Astrocyte of the cerebellum (primary cell): ENCODE data around the gene ZCCHC24.

Source experiments
- DNase-seq: peaks from one replicate; pipeline ENCODE4 v3.0.0-alpha.2; 2011; ENCODE audit warnings: low read depth
- H3K4me3 ChIP-seq: 2 replicates; pipeline ENCODE4 v1.5.1; 2011; ENCODE audit warnings: mild to moderate bottlenecking, low read depth, low read length, moderate library complexity
- CTCF ChIP-seq: IDR thresholded peaks from 2 replicates; pipeline ENCODE4 v1.5.1; 2012; ENCODE audit warnings: low read length, low read depth, moderate library complexity, mild to moderate bottlenecking; ENCODE audit errors: missing control alignments
- in situ Hi-C: cut with HindIII; loops from 2 replicates; pipeline ENCODE4 v1.10.0; 2017; ENCODE audit warnings: low sequenced_read_pairs

The ZCCHC24 gene

GRCh38 chr10:79444199-79445119 is 965 bp downstream of the ZCCHC24 start:
- peak overlapping the region; percentile 89 for H3K4me3 ChIP-seq
- in situ Hi-C loops = no loop called here
- no peak for DNase-seq
- TF ChIP-seq CTCF = no peak

DNA sequence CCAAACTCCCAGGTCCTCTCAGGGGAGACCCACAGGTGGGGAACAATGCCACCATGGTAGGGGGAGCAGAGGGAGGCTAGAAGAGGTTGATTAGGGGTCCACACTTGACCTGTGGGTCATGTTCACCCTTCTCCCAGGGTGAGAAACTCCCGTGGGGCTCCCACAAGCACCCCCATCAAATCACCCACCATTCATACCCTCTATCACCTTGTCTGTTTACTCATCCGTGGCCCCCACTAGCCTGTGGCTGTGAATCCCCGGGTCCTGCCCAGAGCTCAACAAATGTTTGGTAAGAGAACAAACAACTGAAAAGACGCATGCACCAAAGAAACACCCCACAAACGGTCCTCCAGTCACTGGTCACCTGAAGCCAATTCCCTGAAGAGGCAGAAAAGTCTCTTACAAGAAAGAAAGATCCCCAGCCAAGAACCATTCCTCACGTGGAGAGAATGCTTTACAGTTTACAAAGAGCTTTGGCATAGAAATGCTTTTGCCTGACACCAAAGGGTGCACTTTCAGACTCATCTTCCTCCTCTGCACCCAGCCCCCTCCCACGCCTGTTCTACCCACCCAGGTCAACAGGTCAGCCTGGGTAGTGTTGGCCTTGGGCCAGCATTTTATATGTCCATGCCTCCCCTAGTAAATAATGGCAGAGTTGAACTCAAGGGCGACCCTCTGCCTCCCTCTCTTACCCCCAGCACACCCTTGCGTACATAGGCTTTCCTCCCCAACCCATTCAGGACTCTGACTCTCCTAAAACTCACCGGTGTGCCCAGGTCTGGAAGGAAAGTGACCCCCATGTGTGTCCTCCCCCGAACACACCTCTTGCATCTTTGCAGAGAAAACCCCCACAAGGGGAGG is 1.9 kb downstream of the ZCCHC24 start:
- H3K4me3 ChIP-seq = peak overlapping the region; percentile 89
- in situ Hi-C loops = no loop called here
- no peak for TF ChIP-seq CTCF
- no peak for DNase-seq

DNA sequence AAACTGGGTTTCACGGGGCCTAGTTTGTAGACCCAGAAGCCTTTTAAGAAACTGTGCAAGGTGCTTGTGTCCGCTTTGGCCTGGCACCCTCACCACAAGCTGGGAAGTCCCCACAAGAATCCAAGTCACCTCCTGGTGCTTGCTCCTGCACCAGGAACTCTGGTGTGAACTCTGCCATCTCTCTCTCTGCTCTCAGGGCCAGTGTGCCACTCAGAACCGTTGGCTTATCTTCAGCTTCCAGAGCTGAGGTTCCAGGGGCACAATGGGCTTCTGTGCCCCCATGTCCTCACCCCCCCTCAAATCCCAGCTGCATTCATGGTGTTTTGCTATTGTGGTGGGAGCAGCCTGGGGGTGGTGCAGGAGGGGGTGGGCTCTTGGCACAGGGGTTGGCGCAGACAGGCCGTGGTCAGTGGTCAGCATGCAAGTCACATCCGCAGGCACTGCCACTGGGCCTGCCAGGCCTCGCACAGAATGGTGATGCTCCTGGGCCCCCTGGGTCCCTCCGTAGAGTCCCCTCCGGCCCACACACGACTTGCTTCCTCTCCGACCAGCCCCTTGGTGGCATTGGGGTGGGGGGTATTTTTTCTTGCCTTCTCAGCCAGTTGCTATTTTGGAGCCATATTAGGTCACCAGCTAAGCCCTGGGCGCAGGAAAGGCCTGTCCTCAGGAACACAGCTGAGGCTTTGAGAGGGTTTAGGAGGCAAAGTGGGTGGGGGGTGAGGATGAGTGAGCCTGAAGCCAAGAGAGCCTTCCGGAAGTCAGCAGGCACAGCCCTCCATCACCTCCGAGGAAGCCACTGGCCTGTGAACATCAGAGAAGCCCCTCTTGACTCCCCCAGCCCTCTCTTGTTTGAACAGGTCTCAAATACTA is 3.0 kb downstream of the ZCCHC24 start:
- H3K4me3 ChIP-seq = peak overlapping the region; percentile 89
- DNase-seq = no peak
- in situ Hi-C loops = no loop called here
- no peak for TF ChIP-seq CTCF

DNA sequence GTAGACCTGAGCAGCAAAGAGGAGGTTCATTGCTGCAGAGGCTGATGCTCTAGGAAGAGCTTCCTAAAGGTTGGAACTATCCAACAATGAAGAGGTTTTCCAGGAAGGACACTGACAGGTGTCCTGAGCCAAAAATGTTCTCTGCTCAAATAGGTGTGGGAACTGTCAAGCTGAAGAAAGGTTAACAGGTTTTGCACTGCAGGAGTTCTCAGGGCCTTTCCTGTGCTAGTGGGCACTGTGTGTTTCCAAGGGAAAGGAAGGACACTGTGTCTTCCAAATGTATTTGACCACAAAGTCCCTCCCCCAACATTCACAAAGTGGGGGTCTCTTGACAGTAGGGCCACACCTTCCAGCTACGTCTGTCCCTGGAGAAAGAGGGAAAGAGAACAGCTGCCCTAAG is 4.0 kb downstream of the ZCCHC24 start:
- in situ Hi-C loops = no loop called here
- peak overlapping the region; percentile 89 for H3K4me3 ChIP-seq
- no peak for DNase-seq
- TF ChIP-seq CTCF = no peak

GRCh38 chr10:79440281-79440680 is 5.1 kb downstream of the ZCCHC24 start:
- H3K4me3 ChIP-seq = no peak overlapping the region
- DNase-seq = no peak
- in situ Hi-C loops = no loop called here
- no peak for TF ChIP-seq CTCF

GRCh38 chr10:79438699-79439085 is 6.7 kb downstream of the ZCCHC24 start:
- no peak for DNase-seq
- H3K4me3 ChIP-seq = no peak overlapping the region
- in situ Hi-C loops = no loop called here
- no peak for TF ChIP-seq CTCF
